ENCODE measurements around the gene MACF1. TPM values are rescaled to one million over a fixed set of nuclear protein-coding genes. Genes with fewer than 3 reads are reported as not detected.

Gene MACF1
- total RNA-seq, 2 donors from 2014 or later = 107 to 148 TPM

- Histone ChIP-seq H3K27me3 (no peaks in the 10 kb centered on the region), H3K9me3 (no peaks in the 10 kb centered on the region), H3K4me3 (no peak overlapping the region), H3K9ac (ENCODE audit: low read depth in 2 of 2, low read length in 2 of 2) (peak overlapping the region in 1 of 2 donors; percentile 38), H3K4me1 (no peaks in the 10 kb centered on the region), H3K27ac (peak overlapping the region; percentile 58), H3K36me3 (no peaks in the 10 kb centered on the region)
- intact Hi-C loops (cut with DNase I) = no loop called here
- TF ChIP-seq CTCF (IDR thresholded peaks at IDR 0.05) = peak; percentile 54
- DNase-seq = peak; percentile 77
These were observed 20.8 kb upstream of the MACF1 start for GRCh38 chr1:39183503-39184353.

- no peak for DNase-seq
- no peaks in the 10 kb centered on the region for H3K4me1 ChIP-seq
- no peaks in the 10 kb centered on the region for H3K27me3 ChIP-seq
- intact Hi-C loops (cut with DNase I) = no loop called here
- no peaks in the 10 kb centered on the region for H3K36me3 ChIP-seq
- TF ChIP-seq CTCF (IDR thresholded peaks at IDR 0.05) = no peak
- no peak overlapping the region for H3K4me3 ChIP-seq
- peak overlapping the region; percentile 58 for H3K27ac ChIP-seq
- no peaks in the 10 kb centered on the region for H3K9me3 ChIP-seq
- no peak overlapping the region for H3K9ac ChIP-seq (ENCODE audit: low read depth in 2 of 2, low read length in 2 of 2)
These were observed 20.1 kb upstream of the MACF1 start for GRCh38 chr1:39184354-39184818.

GRCh38 chr1:39187275-39188046 is 17.0 kb upstream of the MACF1 start:
- no peak overlapping the region for H3K27ac ChIP-seq
- intact Hi-C loops (cut with DNase I) = no loop called here

GRCh38 chr1:39189592-39190041 is 14.9 kb upstream of the MACF1 start:
- no peaks in the 10 kb centered on the region for H3K4me1 ChIP-seq
- no peak overlapping the region for H3K4me3 ChIP-seq
- DNase-seq = no peak
- no peak overlapping the region for H3K27ac ChIP-seq
- no peaks in the 10 kb centered on the region for H3K36me3 ChIP-seq
- H3K9me3 ChIP-seq = no peaks in the 10 kb centered on the region
- intact Hi-C loops (cut with DNase I) = loop anchor here (2.0 to 5.0 kb wide), 2 partner anchors 68 to 87 kb away; no protein-coding TSS in a partner anchor
- no peaks in the 10 kb centered on the region for H3K27me3 ChIP-seq
- H3K9ac ChIP-seq (ENCODE audit: low read depth in 2 of 2, low read length in 2 of 2) = no peak overlapping the region
- TF ChIP-seq CTCF (IDR thresholded peaks at IDR 0.05) = no peak

More at GRCh38 chr1:39187275-39188046, 17.0 kb upstream of the MACF1 start:
- no peaks in the 10 kb centered on the region for H3K4me1 ChIP-seq
- no peak overlapping the region for H3K4me3 ChIP-seq
- no peak for DNase-seq
- H3K27me3 ChIP-seq = no peaks in the 10 kb centered on the region
- no peaks in the 10 kb centered on the region for H3K36me3 ChIP-seq
- no peak overlapping the region for H3K9ac ChIP-seq (ENCODE audit: low read depth in 2 of 2, low read length in 2 of 2)
- TF ChIP-seq CTCF (IDR thresholded peaks at IDR 0.05) = no peak
- H3K9me3 ChIP-seq = no peaks in the 10 kb centered on the region

GRCh38 chr1:39190096-39190495 is 14.4 kb upstream of the MACF1 start:
- H3K4me3 ChIP-seq = no peak overlapping the region
- peaks cover 4% of the 10 kb centered on the region for H3K4me1 ChIP-seq
- TF ChIP-seq CTCF (IDR thresholded peaks at IDR 0.05) = no peak
- intact Hi-C loops (cut with DNase I) = loop anchor here (2.0 to 5.0 kb wide), 2 partner anchors 67 to 87 kb away; no protein-coding TSS in a partner anchor
- no peaks in the 10 kb centered on the region for H3K9me3 ChIP-seq
- H3K9ac ChIP-seq (ENCODE audit: low read depth in 2 of 2, low read length in 2 of 2) = no peak overlapping the region
- H3K27me3 ChIP-seq = no peaks in the 10 kb centered on the region
- no peak for DNase-seq
- no peak overlapping the region for H3K27ac ChIP-seq
- H3K36me3 ChIP-seq = no peaks in the 10 kb centered on the region

Data from colonic mucosa (tissue), 4 donors.